ENCODE results near the gene LRRC7. TPM values are rescaled to one million over a fixed set of nuclear protein-coding genes. Genes with fewer than 3 reads are reported as not detected.

The LRRC7 gene
- total and polyA plus RNA-seq, 2 of the 13 experiments (the other 11 are each of a cell fraction or from before 2014, with no cell fraction given): not detected

DNA sequence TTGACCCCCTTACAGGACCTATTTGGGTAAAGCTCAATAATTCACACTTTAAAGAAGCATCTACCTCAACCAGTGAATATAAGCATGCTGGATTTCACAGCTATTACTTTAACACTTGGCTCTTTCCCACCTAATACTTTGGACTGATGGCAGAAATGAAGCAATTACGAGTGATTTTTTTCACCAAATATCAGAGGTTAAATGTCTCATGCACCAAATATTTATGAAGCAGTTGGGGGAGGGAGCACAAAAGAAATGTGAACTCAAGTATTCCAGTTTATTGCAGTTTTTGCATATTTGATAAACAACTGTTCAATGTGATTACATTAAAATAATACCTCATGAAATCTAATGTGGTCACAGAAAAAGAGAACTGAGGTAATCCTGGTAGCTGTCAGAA, 223.6 kb downstream of the LRRC7 start:
- Histone ChIP-seq H3K9me3 (ENCODE audit: low read length) (no peaks in the 10 kb centered on the region), H2AFZ (ENCODE audit: low read length) (no peak overlapping the region), H3K4me1 (ENCODE audit: insufficient read depth, low read length) (no peaks in the 10 kb centered on the region), H3K79me2 (ENCODE audit: insufficient read depth, low read length) (no peaks in the 10 kb centered on the region), H3K27me3 (ENCODE audit: control insufficient read depth in 1 of 2, insufficient read depth in 2 of 2, low read length in 2 of 2) (no peaks in the 10 kb centered on the region), H3K4me3 (replicated peaks in 1 of 3; ENCODE audit: insufficient read depth in 1 of 3, low read depth in 2 of 3, low read length in 3 of 3) (no peak overlapping the region), H3K36me3 (replicated peaks in 1 of 2; ENCODE audit: control insufficient read depth in 1 of 2, insufficient read depth in 2 of 2, low read length in 2 of 2) (no peaks in the 10 kb centered on the region), H4K20me1 (ENCODE audit: insufficient read depth, low read length) (no peaks in the 10 kb centered on the region), H3K27ac (ENCODE audit: extremely low read length, insufficient read depth, low read length) (no peak overlapping the region), H3K4me2 (ENCODE audit: low read depth, low read length) (no peak overlapping the region), H3K9ac (ENCODE audit: insufficient read depth, low read depth, low read length) (no peak overlapping the region)
- 0% methylated on average over 1 of the region's 1 CpG for WGBS (ENCODE audit: low lambda C conversion rate)
- DNase-seq (ENCODE audit: low spot score) (no peak), ATAC-seq (no peak), FAIRE-seq (no peak)
- intact Hi-C loops (cut with micrococcal nuclease; ENCODE audit: unreplicated experiment) (no loop called here), in situ Hi-C loops (cut with HindIII; ENCODE audit: extremely low pct_ligation_motif_present, low pct_unique_long_range_greater_than_20kb) (no loop called here)
- CTCF ChIA-PET (ENCODE audit: low intra/inter-chr PET ratio, low total read pairs): no interaction called here
- POLR2A ChIA-PET: no interaction called here
- BruUV-seq (replicated peaks): no TSS peak
- no peak for TF ChIP-seq ETV6 (CRISPR knock-in tag; conservative IDR thresholded peaks at IDR 0.05)
- no peak for TF ChIP-seq FOXJ3 (CRISPR knock-in tag; IDR thresholded peaks at IDR 0.05; ENCODE audit: borderline replicate concordance)
- TF ChIP-seq, protein P1, sequence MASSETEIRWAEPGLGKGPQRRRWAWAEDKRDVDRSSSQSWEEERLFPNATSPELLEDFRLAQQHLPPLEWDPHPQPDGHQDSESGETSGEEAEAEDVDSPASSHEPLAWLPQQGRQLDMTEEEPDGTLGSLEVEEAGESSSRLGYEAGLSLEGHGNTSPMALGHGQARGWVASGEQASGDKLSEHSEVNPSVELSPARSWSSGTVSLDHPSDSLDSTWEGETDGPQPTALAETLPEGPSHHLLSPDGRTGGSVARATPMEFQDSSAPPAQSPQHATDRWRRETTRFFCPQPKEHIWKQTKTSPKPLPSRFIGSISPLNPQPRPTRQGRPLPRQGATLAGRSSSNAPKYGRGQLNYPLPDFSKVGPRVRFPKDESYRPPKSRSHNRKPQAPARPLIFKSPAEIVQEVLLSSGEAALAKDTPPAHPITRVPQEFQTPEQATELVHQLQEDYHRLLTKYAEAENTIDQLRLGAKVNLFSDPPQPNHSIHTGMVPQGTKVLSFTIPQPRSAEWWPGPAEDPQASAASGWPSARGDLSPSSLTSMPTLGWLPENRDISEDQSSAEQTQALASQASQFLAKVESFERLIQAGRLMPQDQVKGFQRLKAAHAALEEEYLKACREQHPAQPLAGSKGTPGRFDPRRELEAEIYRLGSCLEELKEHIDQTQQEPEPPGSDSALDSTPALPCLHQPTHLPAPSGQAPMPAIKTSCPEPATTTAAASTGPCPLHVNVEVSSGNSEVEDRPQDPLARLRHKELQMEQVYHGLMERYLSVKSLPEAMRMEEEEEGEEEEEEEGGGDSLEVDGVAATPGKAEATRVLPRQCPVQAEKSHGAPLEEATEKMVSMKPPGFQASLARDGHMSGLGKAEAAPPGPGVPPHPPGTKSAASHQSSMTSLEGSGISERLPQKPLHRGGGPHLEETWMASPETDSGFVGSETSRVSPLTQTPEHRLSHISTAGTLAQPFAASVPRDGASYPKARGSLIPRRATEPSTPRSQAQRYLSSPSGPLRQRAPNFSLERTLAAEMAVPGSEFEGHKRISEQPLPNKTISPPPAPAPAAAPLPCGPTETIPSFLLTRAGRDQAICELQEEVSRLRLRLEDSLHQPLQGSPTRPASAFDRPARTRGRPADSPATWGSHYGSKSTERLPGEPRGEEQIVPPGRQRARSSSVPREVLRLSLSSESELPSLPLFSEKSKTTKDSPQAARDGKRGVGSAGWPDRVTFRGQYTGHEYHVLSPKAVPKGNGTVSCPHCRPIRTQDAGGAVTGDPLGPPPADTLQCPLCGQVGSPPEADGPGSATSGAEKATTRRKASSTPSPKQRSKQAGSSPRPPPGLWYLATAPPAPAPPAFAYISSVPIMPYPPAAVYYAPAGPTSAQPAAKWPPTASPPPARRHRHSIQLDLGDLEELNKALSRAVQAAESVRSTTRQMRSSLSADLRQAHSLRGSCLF (CRISPR knock-in tag; IDR thresholded peaks at IDR 0.05; ENCODE audit: borderline replicate concordance): no peak
- TF ChIP-seq MYNN (CRISPR knock-in tag; IDR thresholded peaks at IDR 0.05; ENCODE audit: low read depth): no peak
- no peak for TF ChIP-seq CENPT (CRISPR knock-in tag; IDR thresholded peaks at IDR 0.05; ENCODE audit: low read depth)
- TF ChIP-seq, protein P2, sequence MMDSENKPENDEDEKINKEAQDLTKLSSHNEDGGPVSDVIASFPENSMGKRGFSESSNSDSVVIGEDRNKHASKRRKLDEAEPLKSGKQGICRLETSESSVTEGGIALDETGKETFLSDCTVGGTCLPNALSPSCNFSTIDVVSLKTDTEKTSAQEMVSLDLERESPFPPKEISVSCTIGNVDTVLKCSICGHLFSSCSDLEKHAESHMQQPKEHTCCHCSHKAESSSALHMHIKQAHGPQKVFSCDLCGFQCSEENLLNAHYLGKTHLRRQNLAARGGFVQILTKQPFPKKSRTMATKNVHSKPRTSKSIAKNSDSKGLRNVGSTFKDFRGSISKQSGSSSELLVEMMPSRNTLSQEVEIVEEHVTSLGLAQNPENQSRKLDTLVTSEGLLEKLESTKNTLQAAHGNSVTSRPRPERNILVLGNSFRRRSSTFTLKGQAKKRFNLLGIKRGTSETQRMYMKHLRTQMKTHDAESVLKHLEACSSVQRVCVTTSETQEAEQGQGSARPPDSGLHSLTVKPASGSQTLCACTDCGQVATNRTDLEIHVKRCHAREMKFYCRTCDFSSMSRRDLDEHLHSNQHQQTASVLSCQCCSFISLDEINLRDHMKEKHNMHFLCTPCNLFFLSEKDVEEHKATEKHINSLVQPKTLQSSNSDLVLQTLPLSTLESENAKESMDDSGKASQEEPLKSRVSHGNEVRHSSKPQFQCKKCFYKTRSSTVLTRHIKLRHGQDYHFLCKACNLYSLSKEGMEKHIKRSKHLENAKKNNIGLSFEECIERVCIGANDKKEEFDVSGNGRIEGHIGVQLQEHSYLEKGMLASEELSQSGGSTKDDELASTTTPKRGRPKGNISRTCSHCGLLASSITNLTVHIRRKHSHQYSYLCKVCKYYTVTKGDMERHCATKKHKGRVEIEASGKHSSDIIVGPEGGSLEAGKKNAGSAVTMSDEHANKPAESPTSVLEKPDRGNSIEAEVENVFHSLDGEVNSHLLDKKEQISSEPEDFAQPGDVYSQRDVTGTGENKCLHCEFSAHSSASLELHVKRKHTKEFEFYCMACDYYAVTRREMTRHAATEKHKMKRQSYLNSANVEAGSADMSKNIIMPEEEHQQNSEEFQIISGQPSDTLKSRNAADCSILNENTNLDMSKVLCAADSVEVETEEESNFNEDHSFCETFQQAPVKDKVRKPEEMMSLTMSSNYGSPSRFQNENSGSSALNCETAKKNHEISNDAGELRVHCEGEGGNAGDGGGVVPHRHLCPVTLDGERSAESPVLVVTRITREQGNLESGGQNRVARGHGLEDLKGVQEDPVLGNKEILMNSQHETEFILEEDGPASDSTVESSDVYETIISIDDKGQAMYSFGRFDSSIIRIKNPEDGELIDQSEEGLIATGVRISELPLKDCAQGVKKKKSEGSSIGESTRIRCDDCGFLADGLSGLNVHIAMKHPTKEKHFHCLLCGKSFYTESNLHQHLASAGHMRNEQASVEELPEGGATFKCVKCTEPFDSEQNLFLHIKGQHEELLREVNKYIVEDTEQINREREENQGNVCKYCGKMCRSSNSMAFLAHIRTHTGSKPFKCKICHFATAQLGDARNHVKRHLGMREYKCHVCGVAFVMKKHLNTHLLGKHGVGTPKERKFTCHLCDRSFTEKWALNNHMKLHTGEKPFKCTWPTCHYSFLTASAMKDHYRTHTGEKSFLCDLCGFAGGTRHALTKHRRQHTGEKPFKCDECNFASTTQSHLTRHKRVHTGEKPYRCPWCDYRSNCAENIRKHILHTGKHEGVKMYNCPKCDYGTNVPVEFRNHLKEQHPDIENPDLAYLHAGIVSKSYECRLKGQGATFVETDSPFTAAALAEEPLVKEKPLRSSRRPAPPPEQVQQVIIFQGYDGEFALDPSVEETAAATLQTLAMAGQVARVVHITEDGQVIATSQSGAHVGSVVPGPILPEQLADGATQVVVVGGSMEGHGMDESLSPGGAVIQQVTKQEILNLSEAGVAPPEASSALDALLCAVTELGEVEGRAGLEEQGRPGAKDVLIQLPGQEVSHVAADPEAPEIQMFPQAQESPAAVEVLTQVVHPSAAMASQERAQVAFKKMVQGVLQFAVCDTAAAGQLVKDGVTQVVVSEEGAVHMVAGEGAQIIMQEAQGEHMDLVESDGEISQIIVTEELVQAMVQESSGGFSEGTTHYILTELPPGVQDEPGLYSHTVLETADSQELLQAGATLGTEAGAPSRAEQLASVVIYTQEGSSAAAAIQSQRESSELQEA (CRISPR knock-in tag; IDR thresholded peaks at IDR 0.05; ENCODE audit: not compliant biosample characterization): no peak
- TF ChIP-seq, protein P3, sequence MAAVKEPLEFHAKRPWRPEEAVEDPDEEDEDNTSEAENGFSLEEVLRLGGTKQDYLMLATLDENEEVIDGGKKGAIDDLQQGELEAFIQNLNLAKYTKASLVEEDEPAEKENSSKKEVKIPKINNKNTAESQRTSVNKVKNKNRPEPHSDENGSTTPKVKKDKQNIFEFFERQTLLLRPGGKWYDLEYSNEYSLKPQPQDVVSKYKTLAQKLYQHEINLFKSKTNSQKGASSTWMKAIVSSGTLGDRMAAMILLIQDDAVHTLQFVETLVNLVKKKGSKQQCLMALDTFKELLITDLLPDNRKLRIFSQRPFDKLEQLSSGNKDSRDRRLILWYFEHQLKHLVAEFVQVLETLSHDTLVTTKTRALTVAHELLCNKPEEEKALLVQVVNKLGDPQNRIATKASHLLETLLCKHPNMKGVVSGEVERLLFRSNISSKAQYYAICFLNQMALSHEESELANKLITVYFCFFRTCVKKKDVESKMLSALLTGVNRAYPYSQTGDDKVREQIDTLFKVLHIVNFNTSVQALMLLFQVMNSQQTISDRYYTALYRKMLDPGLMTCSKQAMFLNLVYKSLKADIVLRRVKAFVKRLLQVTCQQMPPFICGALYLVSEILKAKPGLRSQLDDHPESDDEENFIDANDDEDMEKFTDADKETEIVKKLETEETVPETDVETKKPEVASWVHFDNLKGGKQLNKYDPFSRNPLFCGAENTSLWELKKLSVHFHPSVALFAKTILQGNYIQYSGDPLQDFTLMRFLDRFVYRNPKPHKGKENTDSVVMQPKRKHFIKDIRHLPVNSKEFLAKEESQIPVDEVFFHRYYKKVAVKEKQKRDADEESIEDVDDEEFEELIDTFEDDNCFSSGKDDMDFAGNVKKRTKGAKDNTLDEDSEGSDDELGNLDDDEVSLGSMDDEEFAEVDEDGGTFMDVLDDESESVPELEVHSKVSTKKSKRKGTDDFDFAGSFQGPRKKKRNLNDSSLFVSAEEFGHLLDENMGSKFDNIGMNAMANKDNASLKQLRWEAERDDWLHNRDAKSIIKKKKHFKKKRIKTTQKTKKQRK (IDR thresholded peaks at IDR 0.05; ENCODE audit: low read length): no peak
- TF ChIP-seq NR2F2 (IDR thresholded peaks at IDR 0.05; ENCODE audit: borderline replicate concordance, low read depth): no peak

Data from HepG2 (cell line).